Mucosa of stomach (tissue), 1 donor: Measurements from ENCODE around the gene MMP21.

Source experiments
- H3K27me3 ChIP-seq: one replicate; pipeline ENCODE4 v1.7.0; 2013; ENCODE audit warnings: mild to moderate bottlenecking, low read length; ENCODE audit not compliant: control insufficient read depth, insufficient read depth
- H3K36me3 ChIP-seq: one replicate; pipeline ENCODE4 v1.7.0; 2013; ENCODE audit warnings: low read length; ENCODE audit not compliant: control insufficient read depth, insufficient read depth
- H3K4me1 ChIP-seq: one replicate; pipeline ENCODE4 v1.7.0; 2013; ENCODE audit warnings: mild to moderate bottlenecking, low read length; ENCODE audit not compliant: control insufficient read depth, insufficient read depth
- H3K4me3 ChIP-seq: one replicate; pipeline ENCODE4 v1.7.0; 2013; ENCODE audit warnings: low read length
- H3K9ac ChIP-seq: one replicate; pipeline ENCODE4 v1.7.0; 2013; ENCODE audit warnings: mild to moderate bottlenecking, low read length, moderate library complexity
- H3K9me3 ChIP-seq: one replicate; pipeline ENCODE4 v1.7.0; 2013; ENCODE audit warnings: mild to moderate bottlenecking, low read length, moderate library complexity; ENCODE audit not compliant: control insufficient read depth
- donor health status: Pancreatic carcinoma.

Gene MMP21

DNA sequence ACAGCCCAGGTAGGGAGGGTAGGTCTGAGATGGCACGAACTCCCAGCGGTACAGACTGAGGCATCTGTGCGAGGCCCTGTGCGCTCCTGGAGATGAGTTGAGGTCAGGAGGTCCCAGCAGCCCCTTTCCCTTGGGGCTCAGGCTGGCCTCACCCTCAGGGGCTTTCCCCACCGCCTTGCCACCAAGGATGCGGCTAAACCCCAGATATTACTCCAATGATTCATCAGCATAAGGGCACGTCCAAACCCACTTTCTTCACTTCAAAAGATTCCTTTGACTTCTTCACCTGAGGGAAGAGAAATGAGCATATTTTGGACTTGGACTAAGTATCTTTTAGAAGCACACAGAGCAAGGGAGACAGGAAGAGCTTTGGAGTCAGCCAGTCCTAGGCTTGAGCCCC is 27.1 kb upstream of the MMP21 start:
- H3K36me3 ChIP-seq = peaks cover 4% of the 10 kb centered on the region
- no peak overlapping the region for H3K4me3 ChIP-seq

DNA sequence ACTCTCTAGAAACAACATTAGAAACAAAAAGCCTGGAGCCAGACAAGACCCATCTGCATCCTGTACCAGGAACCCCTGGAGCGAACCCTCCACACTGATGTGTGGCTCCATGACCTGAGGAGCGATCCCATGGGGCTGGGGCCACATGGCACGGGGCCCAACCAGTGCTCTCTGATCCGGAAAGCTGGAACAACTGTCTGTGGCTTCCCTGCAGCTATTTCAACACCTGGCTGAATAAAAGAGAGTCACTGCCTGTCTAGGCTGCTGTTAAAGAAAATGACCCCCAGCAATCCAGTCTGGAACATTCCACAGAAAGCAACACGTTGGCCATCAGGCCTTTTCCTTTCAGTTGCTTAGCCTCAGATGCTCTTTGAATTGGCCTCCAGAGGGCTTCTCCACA is 26.5 kb upstream of the MMP21 start:
- H3K36me3 ChIP-seq = peaks cover 4% of the 10 kb centered on the region
- H3K9me3 ChIP-seq = no peaks in the 10 kb centered on the region
- no peak overlapping the region for H3K4me3 ChIP-seq
- no peaks in the 10 kb centered on the region for H3K4me1 ChIP-seq
- H3K9ac ChIP-seq = no peak overlapping the region
- no peaks in the 10 kb centered on the region for H3K27me3 ChIP-seq

More for the DNA sequence above, 27.1 kb upstream of the MMP21 start:
- Histone ChIP-seq H3K9ac (no peak overlapping the region), H3K27me3 (no peaks in the 10 kb centered on the region), H3K4me1 (no peaks in the 10 kb centered on the region), H3K9me3 (no peaks in the 10 kb centered on the region)

DNA sequence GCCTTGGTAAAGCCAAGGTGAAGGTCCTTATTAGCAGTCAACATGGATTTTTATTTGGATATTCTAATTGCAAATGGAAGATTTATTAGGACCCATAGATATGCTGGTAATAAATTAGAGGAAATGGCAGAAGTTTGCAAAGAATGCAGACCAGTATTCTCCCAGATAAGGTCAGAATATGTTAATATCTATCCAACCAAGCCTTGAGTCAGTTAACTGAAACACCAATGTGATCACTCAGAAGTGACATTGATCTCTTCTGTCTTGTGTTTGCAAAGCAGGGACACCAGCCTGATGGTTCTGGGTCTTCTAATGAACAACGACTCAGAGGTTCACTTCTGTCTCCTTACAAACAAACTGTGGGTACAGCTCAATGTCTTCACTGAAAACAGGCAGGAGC is 26.0 kb upstream of the MMP21 start:
- no peaks in the 10 kb centered on the region for H3K9me3 ChIP-seq
- H3K4me3 ChIP-seq = no peak overlapping the region
- peaks cover 4% of the 10 kb centered on the region for H3K36me3 ChIP-seq
- no peaks in the 10 kb centered on the region for H3K27me3 ChIP-seq
- H3K4me1 ChIP-seq = no peaks in the 10 kb centered on the region
- H3K9ac ChIP-seq = no peak overlapping the region

DNA sequence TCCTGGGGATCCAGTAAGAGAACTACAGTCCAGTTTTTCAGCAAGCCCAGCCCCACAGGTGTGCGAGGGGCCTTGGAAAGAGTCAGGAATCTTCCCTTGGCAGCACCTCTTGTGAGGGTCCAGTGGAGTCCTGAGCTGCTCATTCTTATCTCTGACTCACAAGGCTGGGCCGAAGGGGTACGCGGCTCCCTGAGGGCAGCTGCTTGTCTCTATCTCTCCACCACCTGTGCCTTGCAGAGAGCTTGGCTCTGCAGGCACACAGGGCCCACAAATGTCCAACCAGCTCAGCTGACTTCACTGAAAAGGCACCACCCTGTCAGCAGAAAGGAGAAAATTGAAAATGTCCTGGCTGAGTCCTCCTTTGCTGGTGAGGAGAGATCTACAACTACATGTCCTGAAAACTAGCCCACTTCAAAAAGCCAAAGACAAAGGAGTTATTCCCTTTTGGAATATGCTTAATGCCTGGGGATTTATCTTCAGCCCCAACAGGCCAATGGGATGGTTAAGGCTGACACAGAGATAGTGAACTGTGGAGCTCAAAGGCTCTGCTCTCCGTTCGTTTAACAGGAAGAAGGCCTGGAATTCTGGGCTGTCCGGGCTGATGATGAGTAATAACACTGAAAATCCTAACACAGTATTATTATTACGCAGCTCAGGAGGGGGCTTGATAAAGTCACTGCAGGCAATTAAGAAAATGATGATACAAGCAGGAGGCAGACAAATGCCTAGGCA is 24.0 kb upstream of the MMP21 start:
- Histone ChIP-seq H3K27me3 (no peaks in the 10 kb centered on the region), H3K4me1 (no peaks in the 10 kb centered on the region), H3K9me3 (no peaks in the 10 kb centered on the region), H3K36me3 (peaks cover 4% of the 10 kb centered on the region), H3K4me3 (no peak overlapping the region), H3K9ac (no peak overlapping the region)

DNA sequence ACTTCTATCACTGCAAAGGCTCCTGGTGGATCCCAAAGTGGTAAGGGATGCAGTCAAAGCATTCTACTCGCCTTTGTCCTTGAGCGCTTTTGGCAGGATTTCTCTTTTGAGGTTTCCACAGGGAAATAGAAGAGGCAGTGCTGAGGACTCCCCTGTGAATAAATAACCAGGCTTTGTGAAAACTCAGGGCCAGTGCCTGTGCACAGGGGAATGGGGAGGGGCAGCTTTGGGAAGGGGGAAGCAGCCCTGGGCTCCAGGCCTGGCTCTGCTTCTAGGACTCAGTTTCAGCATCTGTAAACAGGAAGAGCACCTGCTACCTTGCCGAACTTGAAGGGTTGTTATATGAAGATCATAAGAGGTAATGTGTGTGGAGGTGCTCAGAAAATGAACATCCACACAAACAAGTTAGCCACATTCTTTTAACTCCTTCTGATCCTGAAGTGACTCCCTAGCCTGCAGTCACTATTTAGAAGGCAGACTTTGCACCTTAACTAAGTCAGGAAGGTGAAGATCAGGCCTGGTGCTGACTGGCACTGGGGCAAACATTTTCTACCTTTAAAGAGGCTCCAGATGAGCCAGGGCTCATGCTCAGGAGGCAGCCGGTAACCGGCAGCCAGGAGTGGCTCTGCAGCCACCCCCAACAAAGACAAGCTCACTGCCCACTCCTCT is 22.5 kb upstream of the MMP21 start:
- Histone ChIP-seq H3K36me3 (peaks cover 4% of the 10 kb centered on the region), H3K4me1 (no peaks in the 10 kb centered on the region), H3K27me3 (no peaks in the 10 kb centered on the region), H3K9ac (no peak overlapping the region), H3K4me3 (no peak overlapping the region), H3K9me3 (no peaks in the 10 kb centered on the region)

DNA sequence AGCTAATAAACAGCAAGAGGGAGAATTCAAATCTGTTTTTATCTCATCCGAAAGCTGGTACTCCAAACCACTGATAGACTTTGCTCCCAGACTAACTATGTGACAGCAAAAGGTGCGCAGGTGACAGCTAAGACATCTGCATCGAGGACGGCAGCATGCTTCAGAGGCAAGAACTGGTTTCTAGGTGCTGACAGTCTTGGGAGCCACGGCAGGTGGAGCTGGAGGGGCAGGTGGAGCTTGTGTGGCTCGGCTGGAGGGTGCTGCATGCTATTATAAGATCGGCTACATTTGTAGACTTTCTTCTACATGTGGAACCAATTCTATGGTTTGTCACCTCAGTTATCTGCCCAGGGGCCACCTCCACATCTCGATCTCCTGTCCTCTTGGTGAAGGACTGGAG is 21.8 kb upstream of the MMP21 start:
- Histone ChIP-seq H3K27me3 (no peaks in the 10 kb centered on the region), H3K36me3 (peaks cover 4% of the 10 kb centered on the region), H3K4me3 (no peak overlapping the region), H3K4me1 (no peaks in the 10 kb centered on the region), H3K9ac (no peak overlapping the region), H3K9me3 (no peaks in the 10 kb centered on the region)

DNA sequence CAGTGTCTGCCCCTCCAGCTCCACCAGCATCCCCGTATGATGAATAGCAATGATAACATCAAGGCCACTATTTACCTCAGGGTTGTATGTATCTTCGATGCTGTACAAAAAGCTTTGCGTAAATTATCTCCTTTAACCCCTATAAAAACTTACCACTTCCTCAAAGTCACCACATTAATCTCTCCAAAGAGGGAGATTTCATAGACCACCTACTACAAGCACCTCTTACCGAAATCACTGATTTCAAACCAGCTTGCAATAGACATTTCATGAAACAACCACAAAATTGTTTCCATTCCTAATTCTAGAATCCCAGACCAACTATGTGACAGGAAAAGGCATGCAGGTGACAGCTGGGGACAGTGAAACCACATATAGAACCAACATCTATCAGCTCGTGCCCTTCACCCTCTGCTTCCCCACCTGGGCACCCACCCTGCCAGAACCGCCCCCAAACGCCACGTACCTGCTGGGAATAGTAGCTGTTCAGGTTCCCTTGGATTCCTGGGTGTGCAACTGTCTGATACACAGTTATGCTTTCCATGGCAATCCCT is 20.1 kb upstream of the MMP21 start:
- H3K4me3 ChIP-seq = no peak overlapping the region
- no peak overlapping the region for H3K9ac ChIP-seq
- H3K9me3 ChIP-seq = no peaks in the 10 kb centered on the region
- H3K27me3 ChIP-seq = no peaks in the 10 kb centered on the region
- no peaks in the 10 kb centered on the region for H3K4me1 ChIP-seq
- H3K36me3 ChIP-seq = peaks cover 4% of the 10 kb centered on the region

DNA sequence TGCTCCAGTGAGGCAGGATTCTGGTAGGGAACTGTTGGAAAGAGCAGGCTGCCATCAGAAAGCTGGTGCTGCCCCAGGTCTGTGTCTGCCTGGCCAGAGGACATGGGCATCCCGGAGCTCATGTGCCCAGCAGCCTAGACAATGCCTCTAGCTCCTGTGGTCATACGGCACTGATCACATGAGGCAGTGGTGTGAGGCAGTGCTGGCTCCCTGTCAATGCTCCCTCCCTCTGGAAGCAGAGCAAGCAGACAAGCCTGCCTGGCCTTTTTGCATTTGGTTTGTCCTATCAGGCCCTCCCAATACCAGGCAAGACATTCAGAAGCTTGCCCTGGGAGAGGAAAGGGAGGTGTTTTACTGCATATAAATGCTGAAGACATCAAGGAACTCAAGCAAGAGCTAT is 19.5 kb upstream of the MMP21 start:
- Histone ChIP-seq H3K9ac (no peak overlapping the region), H3K27me3 (no peaks in the 10 kb centered on the region), H3K4me3 (no peak overlapping the region)

DNA sequence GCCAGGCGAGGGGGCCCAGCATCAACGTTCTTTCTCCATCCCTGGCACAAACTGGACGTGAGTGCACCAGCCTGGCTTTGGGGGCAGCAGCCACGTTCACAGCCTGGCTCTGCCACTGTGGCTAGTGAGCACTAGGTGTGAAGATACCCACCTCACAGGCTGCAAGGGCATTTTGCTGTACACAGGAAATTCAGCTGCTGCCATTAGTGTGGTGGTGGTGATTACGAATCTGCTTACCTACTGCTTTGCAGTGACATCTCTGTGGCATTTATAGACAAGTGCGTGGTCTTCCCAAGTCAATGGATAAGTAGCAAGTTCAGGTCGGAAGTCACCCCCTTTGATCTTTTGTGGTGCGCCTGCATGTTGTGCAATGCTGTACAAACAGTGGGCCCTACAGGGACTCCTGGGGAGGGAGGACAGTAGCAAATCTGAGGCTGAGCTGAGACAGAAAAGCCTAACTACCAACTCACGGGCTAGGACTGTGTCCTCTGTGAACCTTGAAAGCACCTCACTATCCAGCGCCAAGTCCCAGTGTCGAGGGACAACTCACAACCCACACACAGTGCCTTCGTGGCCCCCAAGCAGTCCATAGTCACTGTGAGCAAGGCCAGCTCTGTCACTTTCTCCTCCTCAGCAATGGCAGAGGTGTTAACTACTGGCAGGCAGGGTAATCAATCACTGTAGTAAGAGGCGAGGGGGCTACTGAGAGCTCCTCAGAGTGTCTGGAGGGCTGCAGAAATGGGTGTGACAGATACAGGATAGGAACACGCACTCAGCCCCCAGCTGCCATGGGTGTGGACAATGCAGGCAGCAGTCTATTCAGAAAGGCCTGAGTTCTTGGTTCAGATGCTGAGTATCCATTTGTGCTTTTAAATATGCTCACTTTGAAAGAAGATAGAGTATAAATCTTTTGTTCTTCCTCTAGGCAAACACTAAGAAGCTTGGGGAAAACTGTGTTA is 17.0 kb upstream of the MMP21 start:
- Histone ChIP-seq H3K27me3 (no peaks in the 10 kb centered on the region), H3K4me1 (no peaks in the 10 kb centered on the region), H3K36me3 (no peaks in the 10 kb centered on the region), H3K9ac (no peak overlapping the region), H3K9me3 (no peaks in the 10 kb centered on the region), H3K4me3 (no peak overlapping the region)

More for the DNA sequence above, 19.5 kb upstream of the MMP21 start:
- Histone ChIP-seq H3K4me1 (no peaks in the 10 kb centered on the region), H3K9me3 (no peaks in the 10 kb centered on the region), H3K36me3 (peaks cover 4% of the 10 kb centered on the region)

DNA sequence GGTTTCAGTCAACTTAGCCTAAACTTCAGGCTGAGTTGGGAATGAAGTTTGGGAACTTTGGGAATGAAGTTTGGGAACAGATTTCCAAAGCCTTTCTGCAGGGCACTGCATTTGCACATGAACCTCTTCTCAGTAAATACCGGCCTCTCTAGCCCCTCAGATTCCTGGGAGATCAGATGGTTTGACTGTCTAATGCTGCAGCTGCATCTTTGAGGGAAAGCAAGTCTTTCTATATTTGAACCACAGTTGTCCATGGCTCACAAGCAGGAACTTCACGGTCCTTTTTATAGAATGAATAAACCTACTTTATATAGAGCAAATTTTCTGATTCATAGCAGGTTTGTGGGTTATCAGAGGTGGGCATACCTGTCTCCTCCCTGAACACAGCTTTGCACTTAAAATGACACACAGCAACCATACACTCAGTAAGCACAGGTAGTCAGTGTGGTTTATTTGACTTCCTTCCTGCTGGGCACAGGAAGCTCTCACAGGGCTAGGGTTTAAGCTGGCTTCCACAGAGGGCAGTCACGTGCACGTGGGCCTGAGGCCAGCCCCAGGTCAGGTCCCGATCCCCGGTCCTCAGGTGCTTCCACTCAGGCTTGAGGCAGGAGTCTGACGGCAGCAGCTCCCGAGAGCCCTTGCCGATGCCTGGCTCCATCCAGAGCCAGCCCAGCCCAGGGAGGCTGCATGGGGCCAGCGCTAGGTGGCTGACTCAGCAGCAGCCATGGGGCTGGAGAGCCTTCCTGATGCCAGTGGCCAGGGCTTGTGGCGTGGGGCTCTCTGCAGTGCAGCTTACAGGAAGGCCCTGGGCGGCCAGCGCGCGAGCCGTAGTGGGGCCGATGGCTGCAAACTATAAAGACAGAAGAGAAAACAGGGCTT is 12.8 kb upstream of the MMP21 start:
- H3K9me3 ChIP-seq = no peaks in the 10 kb centered on the region
- H3K4me1 ChIP-seq = no peaks in the 10 kb centered on the region
- H3K9ac ChIP-seq = no peak overlapping the region
- H3K36me3 ChIP-seq = no peaks in the 10 kb centered on the region
- no peak overlapping the region for H3K4me3 ChIP-seq
- H3K27me3 ChIP-seq = no peaks in the 10 kb centered on the region

DNA sequence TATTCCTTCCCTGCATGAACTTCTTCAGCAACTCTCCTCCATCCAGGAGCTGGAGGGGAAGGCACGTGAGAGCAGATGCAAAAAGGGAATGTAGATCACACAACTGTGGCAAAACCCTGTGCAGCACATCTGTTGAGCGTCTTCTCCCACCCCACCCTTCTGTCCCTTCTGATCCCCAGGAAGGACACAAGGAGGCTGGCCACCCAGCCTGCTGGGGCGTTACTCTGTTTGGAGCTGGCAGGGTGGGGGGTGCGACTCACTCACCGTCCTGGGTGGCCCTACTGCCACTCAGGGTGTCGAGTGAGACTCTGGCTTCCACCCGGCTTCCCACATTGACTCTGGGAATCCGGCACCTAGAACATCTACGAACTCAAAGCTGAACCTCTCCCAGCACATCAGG is 10.2 kb upstream of the MMP21 start:
- Histone ChIP-seq H3K4me1 (no peaks in the 10 kb centered on the region), H3K9ac (no peak overlapping the region), H3K9me3 (no peaks in the 10 kb centered on the region), H3K4me3 (no peak overlapping the region), H3K27me3 (no peaks in the 10 kb centered on the region), H3K36me3 (no peaks in the 10 kb centered on the region)
